HepG2 (cell line): ENCODE data around the gene NXN. TPM values are rescaled to one million over a fixed set of nuclear protein-coding genes. Genes with fewer than 3 reads are reported as not detected.

ENCODE experiments used
- ATAC-seq: fragments of 200-7000 bp; cut with Tn5 transposase; 3 replicates; pipeline ENCODE4 v1.9.1; 2020; ENCODE audit warnings: mild to moderate bottlenecking, moderate library complexity
- BruUV-seq: library from RNA; stranded (reverse); fragments of 400-500 nt; replicated peaks from 2 replicates; lab custom pipeline; 2021; lab: Mats Ljungman, UMichigan
- CTCF ChIA-PET: fragments of 300-600 bp; formaldehyde crosslinking; extraction: SDS; loops from one replicate; lab custom pipeline; 2021; ENCODE audit warnings: low total read pairs, inconsistent platforms, low intra/inter-chr PET ratio; lab: Yijun Ruan, JAX
- POLR2A ChIA-PET: fragments of 350-600 bp; sonication (Branson Sonifier 250); formaldehyde crosslinking; loops from one replicate; lab custom pipeline; 2020; ENCODE audit warnings: antibody characterized with exemption, inconsistent platforms; lab: Yijun Ruan, JAX
- DNase-seq: peaks from one replicate; pipeline ENCODE4 v3.0.0-alpha.2; 2015; ENCODE audit warnings: low spot score
- FAIRE-seq: peaks from 3 replicates; lab custom pipeline; 2011; peaks lifted over from hg19 to GRCh38; lab: Jason Lieb, UNC
- H2AFZ ChIP-seq: one replicate; pipeline ENCODE4 v1.6.1; 2011; ENCODE audit warnings: low read length, inconsistent platforms
- H3K27ac ChIP-seq: fragments of 300-600 bp; 3 replicates; pipeline ENCODE4 v1.8.0; 2011; ENCODE audit warnings: mixed run types, mild to moderate bottlenecking, mixed read lengths, low read length, inconsistent platforms; ENCODE audit not compliant: insufficient read depth; ENCODE audit errors: extremely low read length
- H3K27me3 ChIP-seq, 2 experiments: fragments of 200-600 bp in 1 of 2; 2 replicates in 1 of 2; 3 replicates in 1 of 2; pipeline versions ENCODE4 v1.6.0 to v1.8.0; 2011; ENCODE audit warnings: low read length in 2 of 2, mild to moderate bottlenecking in 2 of 2, moderate library complexity in 2 of 2, inconsistent platforms in 1 of 2; ENCODE audit not compliant: insufficient read depth in 2 of 2, control insufficient read depth in 1 of 2
- H3K36me3 ChIP-seq, 2 experiments: fragments of 200-600 bp in 1 of 2; replicated peaks in 1 of 2; 2 replicates in 1 of 2; 3 replicates in 1 of 2; pipeline versions ENCODE4 v1.5.1 to v1.8.0; 2011; ENCODE audit warnings: low read length in 2 of 2, inconsistent platforms in 1 of 2; ENCODE audit not compliant: insufficient read depth in 2 of 2, control insufficient read depth in 1 of 2
- H3K4me1 ChIP-seq: 2 replicates; pipeline ENCODE4 v1.5.1; 2012; ENCODE audit warnings: low read length, inconsistent platforms; ENCODE audit not compliant: insufficient read depth
- H3K4me2 ChIP-seq: 2 replicates; pipeline ENCODE4 v1.6.0; 2011; ENCODE audit warnings: low read depth, low read length, inconsistent platforms
- H3K4me3 ChIP-seq, 3 experiments: fragments of 200-600 bp in 1 of 3; sonication (generic), shearing (Covaris generic) in 1 of 3; replicated peaks in 1 of 3; 2 replicates each; pipeline ENCODE4 v1.5.1; 2011 to 2016; ENCODE audit warnings: low read length in 3 of 3, inconsistent platforms in 2 of 3, low read depth in 2 of 3, mild to moderate bottlenecking in 2 of 3, control low read depth in 1 of 3, mixed read lengths in 1 of 3; ENCODE audit not compliant: insufficient read depth in 1 of 3
- H3K79me2 ChIP-seq: one replicate; pipeline ENCODE4 v1.6.1; 2011; ENCODE audit warnings: low read length, inconsistent platforms; ENCODE audit not compliant: insufficient read depth
- H3K9ac ChIP-seq: 2 replicates; pipeline ENCODE4 v1.6.0; 2011; ENCODE audit warnings: mild to moderate bottlenecking, low read depth, low read length, inconsistent platforms; ENCODE audit not compliant: insufficient read depth
- H3K9me3 ChIP-seq: 2 replicates; pipeline ENCODE4 v1.5.1; 2012; ENCODE audit warnings: mild to moderate bottlenecking, low read length
- H4K20me1 ChIP-seq: 2 replicates; pipeline ENCODE4 v1.6.0; 2011; ENCODE audit warnings: inconsistent platforms, mild to moderate bottlenecking, low read length, moderate library complexity; ENCODE audit not compliant: insufficient read depth
- ARNTL ChIP-seq: sonication (generic); formaldehyde crosslinking; IDR thresholded peaks from 2 replicates; pipeline ENCODE4 v1.4.0; 2020; ENCODE audit warnings: mild to moderate bottlenecking, missing genetic modification reagents
- BRD4 ChIP-seq: sonication (generic); formaldehyde crosslinking; IDR thresholded peaks from 2 replicates; pipeline ENCODE4 v1.4.0; 2020; ENCODE audit warnings: missing genetic modification reagents
- CEBPZ ChIP-seq: IDR thresholded peaks from 2 replicates; pipeline ENCODE4 v1.6.1; 2012; ENCODE audit warnings: low read length, improper control_type of control experiment
- NFYB ChIP-seq: sonication (generic); formaldehyde crosslinking; IDR thresholded peaks from 2 replicates; pipeline ENCODE4 v1.4.0; 2020; ENCODE audit warnings: missing genetic modification reagents
- WGBS: methylation state at CpG from one replicate; pipeline ENCODE4 v1.1.6; 2017; ENCODE audit warnings: low lambda C conversion rate; 5-methylcytosine and 5-hydroxymethylcytosine counted together
- in situ Hi-C: cut with HindIII; loops from 2 replicates; pipeline ENCODE4 v1.10.0; 2017; ENCODE audit warnings: low pct_unique_long_range_greater_than_20kb; ENCODE audit not compliant: extremely low pct_ligation_motif_present
- intact Hi-C: fragments of 100-400 bp; cut with micrococcal nuclease; formaldehyde crosslinking; loops from one replicate; pipeline ENCODE4 v1.10.0; 2022; ENCODE audit not compliant: unreplicated experiment
- polyA plus RNA-seq, 8 experiments: library from polyadenylated mRNA; depleted of rRNA in 3 of 8; stranded (reverse) in 7 of 8; unstranded in 1 of 8; fragments of >200 nt; fragmentation: Illumina TruSeq in 4 of 8; extraction: Trizol in 4 of 8; gene quantifications; 2 replicates each; pipeline versions ENCODE4 v1.2.1 to v1.2.3, GENCODE V29; 2011 to 2016; ENCODE audit warnings: low read depth in 4 of 8, missing spikeins in 1 of 8, mixed read lengths in 1 of 8; ENCODE audit not compliant: insufficient read depth in 1 of 8
- total RNA-seq, 5 experiments: library from RNA; depleted of rRNA; stranded (reverse); fragments of >200 nt; fragmentation: Illumina TruSeq; extraction: Trizol; gene quantifications; 2 replicates each; pipeline ENCODE4 v1.2.3, GENCODE V29; 2016; ENCODE audit warnings: low read depth in 1 of 5

NXN gene
- total and polyA plus RNA-seq, 2 of the 13 experiments (the other 11 are each of a cell fraction or from before 2014, with no cell fraction given) = 22.2 to 24.3 TPM

DNA sequence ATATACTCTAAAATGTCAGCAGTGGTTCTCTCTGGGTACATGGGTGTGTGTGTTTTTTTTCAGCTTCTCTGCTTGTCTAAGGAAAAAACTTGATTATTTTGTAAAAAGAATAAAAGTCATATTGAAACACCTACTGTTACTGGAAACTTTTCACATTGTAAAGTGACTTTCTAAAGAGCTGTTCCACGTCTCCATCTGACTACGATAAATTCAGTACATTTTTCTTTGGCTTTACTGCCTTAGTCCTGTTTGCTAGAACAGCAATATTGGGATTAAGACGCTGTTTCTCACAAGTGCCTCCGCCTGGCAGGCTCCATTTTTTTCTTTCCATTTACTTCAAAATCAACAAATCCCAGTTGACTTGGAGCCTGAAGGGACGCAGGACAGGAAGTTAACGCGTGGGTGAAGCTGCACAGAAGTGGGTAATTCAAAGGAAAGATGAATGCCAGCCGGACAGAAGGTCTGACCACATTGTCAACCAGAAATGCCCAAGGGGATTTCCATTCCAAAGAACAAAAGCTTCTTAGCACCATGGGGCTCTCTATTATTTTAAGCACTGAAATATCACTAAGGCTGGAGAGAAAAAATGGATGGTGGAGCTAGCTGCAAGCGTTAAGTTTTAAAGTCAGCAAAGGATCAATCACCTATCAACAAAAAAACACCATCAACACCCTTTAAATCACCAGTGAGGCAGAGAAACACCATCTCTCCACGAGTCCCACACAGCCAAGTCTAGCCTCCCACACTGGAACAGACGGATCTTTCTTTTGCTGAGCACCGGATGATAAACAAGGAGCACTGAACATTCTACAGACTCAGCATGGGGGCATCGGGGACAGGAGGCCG, 205.9 kb downstream of the NXN start:
- H3K4me3 ChIP-seq = no peak overlapping the region
- BruUV-seq = no TSS peak
- CTCF ChIA-PET = no interaction called here
- H3K4me2 ChIP-seq = no peak overlapping the region
- intact Hi-C loops = no loop called here
- 98% methylated on average over 9 of the region's 14 CpGs for WGBS
- TF ChIP-seq NFYB (CRISPR knock-in tag) = no peak
- TF ChIP-seq, all 625 proteins: peak for 0
- H3K9me3 ChIP-seq = no peaks in the 10 kb centered on the region
- no peak for DNase-seq
- no peak for FAIRE-seq
- ATAC-seq = no peak
- H3K27ac ChIP-seq = no peak overlapping the region
- POLR2A ChIA-PET = no interaction called here
- H3K4me1 ChIP-seq = peaks cover 11% of the 10 kb centered on the region
- in situ Hi-C loops = no loop called here
- H3K9ac ChIP-seq = no peak overlapping the region
- peaks cover 29 to 86% of the 10 kb centered on the region in 2 experiments for H3K36me3 ChIP-seq
- H2AFZ ChIP-seq = no peak overlapping the region
- H3K27me3 ChIP-seq = no peaks in the 10 kb centered on the region
- H4K20me1 ChIP-seq = no peaks in the 10 kb centered on the region
- H3K79me2 ChIP-seq = peaks cover 2% of the 10 kb centered on the region

DNA sequence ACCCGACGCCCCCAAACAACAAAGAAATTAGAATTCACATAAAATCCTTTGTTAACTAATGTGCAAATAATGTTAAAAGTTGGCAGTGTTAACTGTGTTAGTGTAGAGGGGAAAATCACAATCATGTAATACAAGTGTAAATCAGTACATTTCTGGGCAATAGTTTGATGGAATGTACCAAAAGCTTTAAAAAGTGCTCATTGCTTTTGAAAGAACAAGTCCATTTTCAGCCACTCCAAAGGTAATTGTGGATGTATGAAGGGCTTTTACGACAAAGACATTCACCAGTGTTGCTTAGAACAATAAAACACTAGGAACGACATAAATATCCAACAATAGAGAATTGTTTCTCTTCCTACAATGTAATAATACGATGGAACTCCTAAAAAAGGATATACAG, 206.6 kb downstream of the NXN start:
- ATAC-seq = no peak
- Histone ChIP-seq H3K9ac (no peak overlapping the region), H3K9me3 (no peaks in the 10 kb centered on the region), H3K36me3 (peaks cover 29 to 80% of the 10 kb centered on the region in 2 experiments), H3K4me2 (no peak overlapping the region), H2AFZ (no peak overlapping the region), H3K4me3 (no peak overlapping the region), H3K27ac (no peak overlapping the region), H3K4me1 (peaks cover 11% of the 10 kb centered on the region), H3K79me2 (peaks cover 2% of the 10 kb centered on the region), H3K27me3 (no peaks in the 10 kb centered on the region), H4K20me1 (no peaks in the 10 kb centered on the region)
- TF ChIP-seq ARNTL (no peak), BRD4 (CRISPR knock-in tag) (no peak), CEBPZ (no peak)
- 97% methylated on average over 5 of the region's 5 CpGs for WGBS
- intact Hi-C loops (no loop called here), in situ Hi-C loops (no loop called here)
- DNase-seq = no peak
- FAIRE-seq = no peak
- ChIA-PET POLR2A (no interaction called here), CTCF (no interaction called here)
- no TSS peak for BruUV-seq
